ENCODE results near the gene TXNDC11. TPM values are rescaled to one million over a fixed set of nuclear protein-coding genes. Genes with fewer than 3 reads are reported as not detected.

The TXNDC11 gene
- total RNA-seq, 1 donor from 2014 or later: 52.7 TPM

DNA sequence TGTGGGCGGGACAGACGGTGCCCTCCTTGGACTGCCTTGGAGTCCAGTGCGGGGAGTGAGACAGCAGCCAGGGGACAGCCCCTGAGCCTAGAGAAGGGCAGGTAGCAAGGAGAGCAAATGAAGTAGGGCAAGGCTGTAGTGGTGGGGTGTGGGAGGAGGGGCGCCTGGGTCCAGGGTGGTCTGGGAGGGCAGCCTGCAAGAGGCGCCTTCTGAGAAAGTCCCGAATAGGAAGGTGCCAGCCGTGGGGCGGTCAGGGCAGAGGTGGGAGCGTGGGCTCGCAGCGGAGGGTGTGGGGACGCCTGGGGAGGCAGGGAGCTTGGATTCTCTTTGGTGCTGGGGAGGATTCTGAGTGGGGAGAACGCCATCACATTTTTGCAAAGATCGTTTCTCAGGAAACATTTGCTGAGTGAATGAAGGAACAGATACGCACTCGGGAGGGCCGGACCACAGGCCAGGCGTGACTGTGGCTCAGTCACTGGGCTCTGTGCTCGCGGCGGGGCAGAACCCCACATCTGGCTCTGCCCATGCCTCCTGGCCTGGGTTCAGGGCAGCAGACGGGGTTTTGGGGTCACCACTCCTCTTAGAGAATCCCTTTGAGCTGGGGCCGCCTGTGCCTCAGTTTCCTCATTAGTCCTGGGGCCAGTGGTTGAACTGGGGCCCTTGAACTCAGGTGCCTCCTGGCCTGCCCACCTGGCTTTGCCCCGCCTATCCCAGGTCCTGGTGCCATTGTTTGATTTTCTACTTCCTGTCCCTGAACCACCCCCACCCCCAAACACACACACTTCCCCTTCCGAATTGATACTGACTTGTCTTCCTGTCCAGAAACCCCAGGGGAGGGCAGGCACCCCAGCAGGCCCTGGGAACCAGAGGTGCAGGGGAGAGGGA lies 70.2 kb downstream of the TXNDC11 start:
- peak; percentile 15 for DNase-seq (ENCODE audit: low spot score)
- intact Hi-C loops (cut with micrococcal nuclease): no loop called here

DNA sequence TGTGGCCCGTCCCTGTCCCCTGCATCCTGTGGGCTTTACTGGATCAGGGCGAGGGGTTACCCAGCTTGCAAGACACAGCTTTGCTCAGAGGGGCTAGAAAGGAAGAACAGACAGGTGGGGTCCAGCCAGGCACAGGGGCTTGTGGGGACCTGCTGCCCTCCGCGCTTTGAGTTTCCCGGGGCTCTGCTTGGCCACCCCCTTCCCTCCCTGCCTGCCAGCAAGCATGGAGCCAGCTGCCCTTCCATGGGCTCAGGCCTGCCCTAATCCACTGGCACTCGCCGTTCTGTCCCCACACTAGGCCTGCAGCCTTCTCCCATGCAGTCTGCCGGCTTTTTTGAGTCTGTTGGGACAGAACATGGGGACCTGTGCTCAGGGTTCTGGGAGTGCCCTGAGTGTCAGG lies 71.0 kb downstream of the TXNDC11 start:
- intact Hi-C loops (cut with micrococcal nuclease): no loop called here
- no peak for DNase-seq (ENCODE audit: low spot score)
- Mint-ChIP-seq H3K36me3 (ENCODE audit: low read depth) (peaks cover 7% of the 10 kb centered on the region), H3K4me3 (no peak overlapping the region), H3K4me1 (ENCODE audit: low read depth) (peaks cover 38% of the 10 kb centered on the region), H3K9me3 (no peaks in the 10 kb centered on the region), H3K27me3 (ENCODE audit: insufficient read depth) (no peaks in the 10 kb centered on the region), H3K27ac (peak overlapping the region; percentile 43)

More for the DNA sequence above, 70.2 kb downstream of the TXNDC11 start:
- Mint-ChIP-seq H3K4me1 (ENCODE audit: low read depth) (peaks cover 38% of the 10 kb centered on the region), H3K9me3 (no peaks in the 10 kb centered on the region), H3K4me3 (peak overlapping the region; percentile 50), H3K27me3 (ENCODE audit: insufficient read depth) (no peaks in the 10 kb centered on the region), H3K27ac (peak overlapping the region; percentile 64), H3K36me3 (ENCODE audit: low read depth) (peaks cover 8% of the 10 kb centered on the region)

DNA sequence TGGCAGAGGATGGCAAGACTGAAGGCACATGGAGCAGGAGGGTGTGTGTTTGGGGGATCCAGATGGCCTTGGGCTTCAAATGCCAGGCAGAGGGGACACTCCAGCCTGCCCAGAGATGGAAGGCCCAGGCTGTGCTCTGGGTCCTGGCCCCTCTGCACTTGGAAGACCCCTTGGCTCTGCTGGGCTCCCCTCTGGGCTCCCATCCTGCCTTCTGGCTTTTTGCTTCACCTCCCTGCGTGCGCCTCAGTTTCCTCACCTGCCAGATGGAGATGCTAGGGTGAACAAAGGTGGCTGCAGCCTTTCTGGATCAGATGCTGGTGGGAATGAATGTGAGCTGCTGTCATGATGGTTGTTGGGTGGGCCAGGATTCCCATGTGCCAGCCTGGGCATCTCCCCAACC lies 71.4 kb downstream of the TXNDC11 start:
- no peak for DNase-seq (ENCODE audit: low spot score)
- intact Hi-C loops (cut with micrococcal nuclease): no loop called here
- H3K4me1 Mint-ChIP-seq (ENCODE audit: low read depth): peaks cover 42% of the 10 kb centered on the region
- H3K4me3 Mint-ChIP-seq: no peak overlapping the region
- H3K27me3 Mint-ChIP-seq (ENCODE audit: insufficient read depth): no peaks in the 10 kb centered on the region
- H3K36me3 Mint-ChIP-seq (ENCODE audit: low read depth): peaks cover 7% of the 10 kb centered on the region
- no peaks in the 10 kb centered on the region for H3K9me3 Mint-ChIP-seq
- H3K27ac Mint-ChIP-seq: peak overlapping the region; percentile 43

DNA sequence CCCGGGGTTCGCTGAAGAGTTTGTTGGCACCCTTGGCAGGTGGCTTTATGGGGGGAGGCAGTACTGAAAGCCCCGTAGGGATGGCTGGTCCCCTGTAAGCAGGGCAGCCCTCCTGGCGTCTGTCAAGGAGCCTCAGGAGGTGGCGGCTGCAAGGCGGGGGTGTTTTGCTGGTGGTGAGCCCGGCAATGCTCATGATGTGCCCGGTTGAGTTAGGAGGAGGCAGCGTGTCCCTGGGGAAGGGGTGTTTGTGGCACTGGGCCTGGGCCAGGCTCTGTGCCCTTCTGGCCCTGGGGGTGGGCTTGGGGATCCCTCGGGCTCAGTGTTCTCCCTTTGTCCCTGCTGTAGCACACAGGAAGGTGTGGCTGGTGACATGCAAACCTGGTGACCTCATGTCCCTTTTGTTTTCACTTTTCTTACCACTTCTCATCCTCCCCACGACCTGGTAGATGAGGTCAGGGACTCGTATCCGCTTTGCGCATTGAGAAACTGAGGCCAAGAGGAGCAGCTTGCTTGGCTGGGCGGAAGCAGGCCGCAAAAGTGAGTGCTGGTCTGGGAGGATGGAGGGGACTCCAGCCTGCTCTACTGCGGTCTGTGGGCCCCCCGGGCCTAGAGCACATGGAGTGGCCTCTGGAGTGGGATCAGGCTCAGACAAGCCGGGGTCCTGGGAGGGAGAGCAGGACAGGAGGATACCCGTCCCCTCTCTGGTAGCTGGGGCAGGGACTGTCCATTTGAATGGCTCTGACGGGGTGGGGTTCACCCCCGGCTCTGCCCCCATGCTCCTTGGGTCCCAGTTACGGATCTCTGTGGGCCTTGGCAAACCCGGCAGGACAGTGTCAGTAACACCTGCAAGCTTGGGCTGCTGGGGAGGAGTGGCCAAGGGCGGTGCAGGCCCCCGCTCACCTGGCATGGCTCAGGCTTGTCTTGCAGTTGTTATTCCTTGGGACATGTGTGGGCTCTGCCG lies 72.2 kb downstream of the TXNDC11 start:
- Mint-ChIP-seq H3K36me3 (ENCODE audit: low read depth) (peaks cover 8% of the 10 kb centered on the region), H3K27me3 (ENCODE audit: insufficient read depth) (no peaks in the 10 kb centered on the region), H3K4me3 (peak overlapping the region; percentile 80), H3K27ac (peak overlapping the region; percentile 71), H3K4me1 (ENCODE audit: low read depth) (peaks cover 50% of the 10 kb centered on the region), H3K9me3 (no peaks in the 10 kb centered on the region)
- intact Hi-C loops (cut with micrococcal nuclease): no loop called here
- DNase-seq (ENCODE audit: low spot score): peak; percentile 31

DNA sequence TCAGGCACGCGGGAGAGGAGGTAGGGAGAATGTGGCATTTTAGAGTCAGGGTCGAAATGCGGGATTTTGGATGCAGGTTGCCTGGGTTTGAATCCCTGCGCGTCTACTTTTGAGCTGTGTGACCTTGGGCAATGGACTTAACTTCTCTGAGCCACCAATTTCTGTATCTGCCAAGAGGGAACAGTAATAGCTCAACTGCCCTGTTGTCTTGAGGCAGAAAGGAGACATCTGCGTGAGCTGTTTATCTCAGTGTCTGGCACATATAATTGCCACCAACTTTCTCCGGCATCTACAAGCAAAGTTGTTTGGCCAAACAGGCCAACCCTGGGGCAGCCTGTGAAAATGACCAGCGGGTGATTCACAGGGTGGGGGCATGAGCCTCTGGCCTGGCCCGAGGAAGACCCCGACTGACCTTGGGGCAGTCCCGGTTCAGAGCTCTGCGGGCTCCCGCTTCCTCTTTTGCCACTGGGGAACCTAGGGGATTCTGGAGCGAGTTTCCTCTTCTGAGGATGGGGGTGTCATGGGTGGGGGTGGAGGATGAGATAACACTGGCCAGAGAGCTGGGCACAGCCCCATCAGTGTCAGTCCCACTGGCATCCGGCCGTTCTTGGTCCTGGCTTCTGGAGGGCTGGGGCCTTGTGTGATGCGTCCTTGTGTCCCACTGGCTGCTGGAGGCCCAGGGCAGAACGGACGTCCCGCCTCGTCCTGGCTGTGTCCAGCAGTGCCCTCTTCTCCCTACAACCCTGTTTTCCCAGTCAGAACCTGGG lies 73.1 kb downstream of the TXNDC11 start:
- H3K36me3 Mint-ChIP-seq (ENCODE audit: low read depth): peaks cover 7% of the 10 kb centered on the region
- H3K9me3 Mint-ChIP-seq: no peaks in the 10 kb centered on the region
- H3K27me3 Mint-ChIP-seq (ENCODE audit: insufficient read depth): no peaks in the 10 kb centered on the region
- H3K27ac Mint-ChIP-seq: peak overlapping the region; percentile 71
- peak overlapping the region; percentile 80 for H3K4me3 Mint-ChIP-seq
- intact Hi-C loops (cut with micrococcal nuclease): loop anchor here (2.0 kb wide), 1 partner anchor 181 kb away; the partner anchor contains the start of gene RSL1D1
- H3K4me1 Mint-ChIP-seq (ENCODE audit: low read depth): peaks cover 59% of the 10 kb centered on the region
- no peak for DNase-seq (ENCODE audit: low spot score)

DNA sequence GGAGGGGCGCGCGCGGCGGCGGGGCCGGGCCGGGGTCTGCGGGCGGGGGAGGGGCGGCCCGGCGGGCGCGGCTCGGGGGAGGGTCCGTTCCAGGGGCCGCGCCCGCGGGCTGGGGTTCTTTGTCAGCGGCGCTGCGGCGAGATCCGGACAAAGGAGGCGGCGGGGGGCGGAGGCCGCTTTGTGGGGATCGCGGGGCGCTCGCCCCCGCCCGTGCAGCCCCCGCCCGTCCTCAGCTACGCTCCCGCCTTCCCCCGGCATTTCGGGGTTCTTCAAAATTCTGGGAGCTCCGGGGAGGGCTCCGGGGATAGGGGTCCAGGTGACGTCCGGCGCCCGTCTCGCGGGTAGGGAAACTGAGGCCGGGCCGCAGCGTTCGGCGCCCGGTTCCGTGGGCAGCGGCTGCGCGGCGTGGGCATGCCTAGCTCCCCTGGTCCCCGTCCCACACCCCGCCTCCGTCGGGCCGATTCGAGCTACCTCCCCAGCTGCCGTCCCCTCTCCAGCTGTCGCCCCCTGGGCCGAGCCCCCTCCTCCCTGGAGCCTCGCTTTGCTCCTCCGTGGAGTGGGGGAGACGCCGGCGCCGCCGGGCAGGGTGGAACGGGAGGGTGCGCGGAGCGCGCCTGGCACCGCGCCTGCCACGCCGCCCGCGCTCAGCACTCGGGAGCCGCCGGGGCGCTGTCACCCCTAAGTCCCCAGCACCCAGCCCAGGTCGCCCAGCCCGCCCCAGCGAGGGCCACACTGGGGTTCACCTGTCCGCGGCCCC lies 73.9 kb downstream of the TXNDC11 start:
- H3K36me3 Mint-ChIP-seq (ENCODE audit: low read depth): peaks cover 7% of the 10 kb centered on the region
- no peaks in the 10 kb centered on the region for H3K27me3 Mint-ChIP-seq (ENCODE audit: insufficient read depth)
- H3K4me3 Mint-ChIP-seq: peak overlapping the region; percentile 80
- intact Hi-C loops (cut with micrococcal nuclease): loop anchor here (1.0 to 2.0 kb wide), 4 partner anchors 74 to 724 kb away; partner anchors contain the start of genes CLEC16A, RSL1D1 and TXNDC11
- peaks cover 66% of the 10 kb centered on the region for H3K4me1 Mint-ChIP-seq (ENCODE audit: low read depth)
- no peaks in the 10 kb centered on the region for H3K9me3 Mint-ChIP-seq
- no peak for DNase-seq (ENCODE audit: low spot score)
- no peak overlapping the region for H3K27ac Mint-ChIP-seq

DNA sequence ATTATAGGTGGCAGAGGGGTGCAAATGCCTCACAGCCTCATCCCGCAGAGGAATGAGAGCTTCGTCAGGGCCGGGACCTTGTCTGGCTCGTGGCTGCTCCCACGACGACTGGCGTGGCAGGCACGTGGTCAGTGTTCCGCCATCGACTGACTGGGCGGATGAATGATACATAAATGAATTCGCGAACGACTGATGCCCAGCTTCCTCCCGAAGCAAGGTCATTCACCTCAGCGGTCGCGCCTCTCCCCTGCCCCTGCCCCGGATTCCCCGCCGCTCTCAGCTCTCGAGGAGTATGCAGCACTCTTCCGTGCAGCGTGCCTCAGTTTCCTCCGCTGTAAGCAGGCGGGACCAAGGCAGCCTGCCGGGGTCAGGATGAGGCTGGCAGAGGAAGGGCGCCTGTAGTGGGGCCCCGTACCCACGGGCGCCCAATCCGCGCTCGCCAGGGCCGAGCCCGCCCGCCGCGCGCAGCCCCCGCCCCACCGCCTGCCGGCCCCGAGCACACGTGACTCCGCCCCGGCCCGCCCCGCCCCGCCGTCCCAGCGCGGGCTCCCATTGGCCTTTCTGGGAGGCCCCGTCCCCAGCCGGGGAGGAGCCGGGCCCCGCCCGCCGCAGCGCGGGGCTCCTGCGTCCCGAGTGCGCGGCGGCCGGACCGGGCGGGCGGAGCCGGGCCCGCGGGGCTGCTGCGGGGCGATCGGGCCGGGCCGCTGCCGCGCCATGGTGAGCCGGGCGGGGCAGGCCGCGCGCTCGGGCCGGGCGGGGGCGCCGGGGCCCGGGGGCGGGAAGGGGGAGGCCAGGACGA lies 74.6 kb downstream of the TXNDC11 start, which contains the start of gene SNN:
SNN (plus strand) TSS at position 632 of the 799 bp plus-strand sequence. CDS start 7,605 bp downstream, outside the sequence.
- Mint-ChIP-seq H3K27ac (no peak within 1 kb of the TSS), H3K27me3 (ENCODE audit: insufficient read depth) (no peaks in the 10 kb centered on the region), H3K9me3 (no peaks in the 10 kb centered on the region), H3K4me3 (peak within 1 kb of the TSS; percentile 80), H3K36me3 (ENCODE audit: low read depth) (peaks cover 7% of the 10 kb centered on the region), H3K4me1 (ENCODE audit: low read depth) (peaks cover 66% of the 10 kb centered on the region)
- intact Hi-C loops (cut with micrococcal nuclease): loop anchor here (1.0 to 2.0 kb wide), 4 partner anchors 74 to 724 kb away; partner anchors contain the start of genes CLEC16A, RSL1D1 and TXNDC11
- DNase-seq (ENCODE audit: low spot score): peak; percentile 85

DNA sequence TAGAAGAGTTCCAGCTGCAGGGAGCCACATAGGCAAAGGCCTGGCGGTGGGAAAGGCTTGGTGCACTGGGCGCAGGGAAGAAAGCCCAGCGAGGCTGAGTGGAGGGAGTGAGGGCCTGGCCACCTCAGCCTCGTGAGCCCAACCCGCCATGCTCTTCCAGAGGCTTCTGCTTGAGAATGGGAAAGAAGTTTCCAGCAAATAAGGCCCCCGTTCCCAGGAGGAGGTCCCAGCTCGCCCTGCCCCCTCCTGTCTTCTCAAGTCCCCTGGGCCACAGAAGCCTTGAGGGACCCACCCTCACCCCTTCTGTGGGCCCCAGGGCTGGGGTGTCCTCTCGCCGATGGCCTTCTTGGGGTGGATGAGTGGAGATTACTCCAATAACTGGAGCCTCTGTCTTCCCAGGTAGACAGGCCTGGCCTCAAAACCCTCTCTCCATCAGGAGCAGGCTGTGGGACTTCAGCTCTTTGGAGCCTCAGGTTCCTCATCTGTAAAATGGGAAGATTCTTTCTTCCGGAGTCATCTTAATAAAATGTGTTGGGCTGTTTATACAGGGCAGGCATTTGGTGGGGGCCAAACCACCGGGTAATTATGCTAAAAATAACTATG lies 75.3 kb downstream of the TXNDC11 start:
- intact Hi-C loops (cut with micrococcal nuclease): no loop called here
- no peak overlapping the region for H3K27ac Mint-ChIP-seq
- H3K4me3 Mint-ChIP-seq: peak overlapping the region; percentile 79
- no peak for DNase-seq (ENCODE audit: low spot score)
- H3K9me3 Mint-ChIP-seq: no peaks in the 10 kb centered on the region
- no peaks in the 10 kb centered on the region for H3K27me3 Mint-ChIP-seq (ENCODE audit: insufficient read depth)
- H3K36me3 Mint-ChIP-seq (ENCODE audit: low read depth): peaks cover 7% of the 10 kb centered on the region
- peaks cover 59% of the 10 kb centered on the region for H3K4me1 Mint-ChIP-seq (ENCODE audit: low read depth)

DNA sequence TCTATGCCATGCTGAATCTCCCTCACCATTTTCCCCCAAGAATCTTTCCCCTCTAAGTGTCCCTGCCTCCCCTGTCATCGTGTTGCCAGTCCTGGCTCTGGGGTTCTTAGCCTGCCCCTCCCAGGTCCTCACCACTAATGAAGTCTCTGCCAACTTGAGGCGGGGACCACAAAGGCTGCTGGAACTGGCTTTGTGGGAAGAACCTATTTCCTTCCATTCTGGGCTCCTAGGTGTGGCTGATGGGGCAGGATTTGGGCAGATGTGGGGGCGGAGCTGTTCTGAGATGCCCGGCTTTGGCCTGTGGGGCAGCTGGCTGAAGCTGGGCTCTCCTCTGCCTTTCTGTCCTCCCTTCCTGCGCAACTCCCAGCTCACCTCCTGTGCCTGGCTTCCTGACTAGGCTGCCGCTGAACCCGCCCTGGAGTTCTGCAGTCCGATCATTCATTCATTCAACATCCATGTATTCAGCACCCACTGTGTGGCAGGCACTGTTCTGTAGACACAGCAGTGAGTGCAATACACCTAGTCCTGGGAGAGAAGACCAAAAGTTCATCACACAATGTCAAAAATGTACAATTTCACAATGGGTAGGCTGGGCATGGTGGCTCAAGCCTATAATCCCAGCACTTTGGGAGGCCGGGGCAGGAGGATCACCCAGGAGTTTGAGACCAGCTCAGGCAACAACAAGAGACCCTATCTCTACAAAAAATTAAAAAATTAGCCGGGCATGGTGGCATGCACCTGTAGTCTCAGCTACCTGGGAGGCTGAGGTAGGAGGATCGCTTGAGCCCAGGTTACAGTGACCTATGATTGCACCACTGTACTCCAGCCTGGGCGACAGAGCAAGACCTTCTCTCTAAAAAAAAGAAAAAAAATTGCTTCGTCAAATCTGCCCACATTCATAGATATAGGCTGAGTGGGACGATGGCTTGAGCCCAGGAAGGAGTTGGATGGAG lies 76.3 kb downstream of the TXNDC11 start:
- Mint-ChIP-seq H3K36me3 (ENCODE audit: low read depth) (peaks cover 7% of the 10 kb centered on the region), H3K9me3 (no peaks in the 10 kb centered on the region), H3K27ac (peak overlapping the region; percentile 55), H3K4me1 (ENCODE audit: low read depth) (peaks cover 50% of the 10 kb centered on the region), H3K27me3 (ENCODE audit: insufficient read depth) (no peaks in the 10 kb centered on the region), H3K4me3 (peak overlapping the region; percentile 79)
- DNase-seq (ENCODE audit: low spot score): no peak
- intact Hi-C loops (cut with micrococcal nuclease): no loop called here

DNA sequence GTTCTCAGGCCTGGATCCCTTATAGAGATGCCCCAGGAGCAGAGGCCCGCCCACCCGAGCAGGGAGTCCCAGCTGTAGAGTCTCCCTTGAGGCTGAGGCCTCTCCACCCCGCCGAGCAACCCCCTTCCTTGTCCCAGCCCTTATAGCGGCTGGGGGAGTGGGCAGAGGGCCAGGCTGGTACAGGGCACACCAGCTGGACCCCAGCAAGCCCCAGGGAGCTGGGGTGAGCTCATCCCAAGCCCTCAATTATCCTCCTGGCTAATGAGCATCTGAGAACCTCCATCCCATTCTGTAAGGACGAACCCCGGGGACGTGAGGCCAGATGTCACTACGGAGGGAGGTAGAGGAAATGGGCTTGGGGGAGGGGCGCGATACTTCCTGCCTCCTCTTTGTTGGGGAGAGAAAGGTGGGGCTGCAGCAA lies 77.6 kb downstream of the TXNDC11 start:
- Mint-ChIP-seq H3K9me3 (no peaks in the 10 kb centered on the region), H3K27me3 (ENCODE audit: insufficient read depth) (peaks cover 4% of the 10 kb centered on the region), H3K4me3 (peak overlapping the region; percentile 62), H3K36me3 (ENCODE audit: low read depth) (peaks cover 4% of the 10 kb centered on the region), H3K27ac (peak overlapping the region; percentile 45), H3K4me1 (ENCODE audit: low read depth) (peaks cover 37% of the 10 kb centered on the region)
- intact Hi-C loops (cut with micrococcal nuclease): no loop called here
- DNase-seq (ENCODE audit: low spot score): no peak
